MM.1S (cell line): ENCODE results near the gene GJC1.

Experiments
- DNase-seq: peaks from one replicate; pipeline ENCODE4 v3.0.0-alpha.2; 2015
- H2AFZ ChIP-seq: fragments of 300-600 bp; sonication (generic); 2 replicates; pipeline ENCODE4 v1.6.0; 2016; ENCODE audit warnings: antibody characterized with exemption, low read length
- H3F3A ChIP-seq: fragments of 300-600 bp; sonication (generic); 2 replicates; pipeline ENCODE4 v1.6.1; 2016; ENCODE audit warnings: mild to moderate bottlenecking, antibody characterized with exemption, low read length, moderate library complexity, mixed read lengths; ENCODE audit not compliant: insufficient read depth
- H3K27ac ChIP-seq: fragments of 300-600 bp; sonication (generic); 2 replicates; pipeline ENCODE4 v1.5.1; 2016; ENCODE audit warnings: mild to moderate bottlenecking, low read length
- H3K27me3 ChIP-seq: fragments of 300-600 bp; sonication (generic); replicated peaks from 2 replicates; pipeline ENCODE4 v1.6.0; 2016; ENCODE audit warnings: low read length; ENCODE audit not compliant: insufficient read depth
- H3K36me3 ChIP-seq: fragments of 300-600 bp; sonication (generic); replicated peaks from 2 replicates; pipeline ENCODE4 v1.6.1; 2016; ENCODE audit warnings: mild to moderate bottlenecking, low read length, mixed read lengths; ENCODE audit not compliant: insufficient read depth
- H3K4me1 ChIP-seq: fragments of 300-600 bp; sonication (generic); 2 replicates; pipeline ENCODE4 v1.6.1; 2016; ENCODE audit warnings: low read length, mixed read lengths
- H3K4me2 ChIP-seq: fragments of 300-600 bp; sonication (generic); 2 replicates; pipeline ENCODE4 v1.6.0; 2016; ENCODE audit warnings: low read depth, low read length
- H3K4me3 ChIP-seq: fragments of 300-600 bp; sonication (generic); 2 replicates; pipeline ENCODE4 v1.5.1; 2016; ENCODE audit warnings: low read length, mixed read lengths
- H3K79me2 ChIP-seq: fragments of 300-600 bp; sonication (generic); 2 replicates; pipeline ENCODE4 v1.6.1; 2016; ENCODE audit warnings: mixed run types, low read length, mixed read lengths
- H3K9ac ChIP-seq: fragments of 300-600 bp; sonication (generic); 2 replicates; pipeline ENCODE4 v1.6.1; 2016; ENCODE audit warnings: low read length, mixed read lengths
- H3K9me2 ChIP-seq: fragments of 300-600 bp; sonication (generic); replicated peaks from 2 replicates; pipeline ENCODE4 v1.6.1; 2016; ENCODE audit warnings: mild to moderate bottlenecking, low read length, mixed read lengths; ENCODE audit not compliant: insufficient read depth
- H3K9me3 ChIP-seq: fragments of 300-600 bp; sonication (generic); replicated peaks from 2 replicates; pipeline ENCODE4 v1.6.1; 2016; ENCODE audit warnings: mild to moderate bottlenecking, low read length, mixed read lengths; ENCODE audit not compliant: insufficient read depth
- H4K20me1 ChIP-seq: fragments of 300-600 bp; sonication (generic); 2 replicates; pipeline ENCODE4 v1.6.1; 2016; ENCODE audit warnings: mild to moderate bottlenecking, low read length, moderate library complexity, mixed read lengths; ENCODE audit not compliant: insufficient read depth
- CTCF ChIP-seq: fragments of 300-600 bp; sonication (generic); IDR thresholded peaks from 2 replicates; pipeline ENCODE4 v1.5.1; 2016; ENCODE audit warnings: antibody characterized with exemption, low read length, mixed read lengths
- EZH2 ChIP-seq: fragments of 300-600 bp; sonication (generic); optimal IDR thresholded peaks from 2 replicates; pipeline ENCODE3; 2017; ENCODE audit warnings: low read depth, mild to moderate bottlenecking, antibody characterized with exemption, low read length, mixed read lengths
- EZH2phosphoT487 ChIP-seq: fragments of 300-600 bp; sonication (generic); IDR thresholded peaks from 2 replicates; pipeline ENCODE4 v1.6.1; 2018; ENCODE audit warnings: antibody characterized with exemption, low read length

Gene GJC1

GRCh38 chr17:44804302-44805089 lies 25.6 kb downstream of the GJC1 start:
- peaks cover 16% of the 10 kb centered on the region for H3K4me1 ChIP-seq
- H2AFZ ChIP-seq: no peak overlapping the region
- H3K4me2 ChIP-seq: no peak overlapping the region
- H3K9me2 ChIP-seq: no peaks in the 10 kb centered on the region
- no peaks in the 10 kb centered on the region for H3K36me3 ChIP-seq
- H3K27ac ChIP-seq: no peak overlapping the region
- H3K79me2 ChIP-seq: no peaks in the 10 kb centered on the region
- DNase-seq: no peak
- no peaks in the 10 kb centered on the region for H4K20me1 ChIP-seq
- TF ChIP-seq EZH2 (no peak), EZH2phosphoT487 (no peak), CTCF (no peak)
- no peaks in the 10 kb centered on the region for H3K9me3 ChIP-seq
- peaks cover 20% of the 10 kb centered on the region for H3F3A ChIP-seq
- no peaks in the 10 kb centered on the region for H3K27me3 ChIP-seq
- H3K4me3 ChIP-seq: no peak overlapping the region
- no peak overlapping the region for H3K9ac ChIP-seq

- no peak overlapping the region for H3K9ac ChIP-seq
- no peak overlapping the region for H3K4me2 ChIP-seq
- no peaks in the 10 kb centered on the region for H3K9me2 ChIP-seq
- H3K27me3 ChIP-seq: no peaks in the 10 kb centered on the region
- no peaks in the 10 kb centered on the region for H4K20me1 ChIP-seq
- DNase-seq: no peak
- no peak for TF ChIP-seq EZH2phosphoT487
- TF ChIP-seq EZH2: no peak
- no peak for TF ChIP-seq CTCF
- no peaks in the 10 kb centered on the region for H3K9me3 ChIP-seq
- no peaks in the 10 kb centered on the region for H3K79me2 ChIP-seq
- H3K27ac ChIP-seq: no peak overlapping the region
- H2AFZ ChIP-seq: no peak overlapping the region
- H3K4me1 ChIP-seq: peaks cover 11% of the 10 kb centered on the region
- no peaks in the 10 kb centered on the region for H3K36me3 ChIP-seq
- H3F3A ChIP-seq: peaks cover 3% of the 10 kb centered on the region; the same call in 1 of the 2 replicates
- no peak overlapping the region for H3K4me3 ChIP-seq
Measured at GRCh38 chr17:44801880-44802279, 28.2 kb downstream of the GJC1 start.

- Histone ChIP-seq H3K36me3 (no peaks in the 10 kb centered on the region), H3K4me2 (no peak overlapping the region), H3K79me2 (no peaks in the 10 kb centered on the region)
Measured at GRCh38 chr17:44798356-44798755, 31.7 kb downstream of the GJC1 start.

More at GRCh38 chr17:44798356-44798755, 31.7 kb downstream of the GJC1 start:
- H3K9me3 ChIP-seq: no peaks in the 10 kb centered on the region
- H3K9ac ChIP-seq: no peak overlapping the region
- H3K27me3 ChIP-seq: no peaks in the 10 kb centered on the region
- TF ChIP-seq EZH2: no peak
- no peak for TF ChIP-seq CTCF
- TF ChIP-seq EZH2phosphoT487: no peak
- H2AFZ ChIP-seq: no peak overlapping the region
- H4K20me1 ChIP-seq: no peaks in the 10 kb centered on the region
- H3K4me1 ChIP-seq: peaks cover 8% of the 10 kb centered on the region; the same call in 1 of the 2 replicates
- H3K27ac ChIP-seq: no peak overlapping the region
- H3K9me2 ChIP-seq: no peaks in the 10 kb centered on the region
- H3K4me3 ChIP-seq: no peak overlapping the region
- H3F3A ChIP-seq: no peaks in the 10 kb centered on the region
- no peak for DNase-seq
